ENCODE data around the gene LPP.

The LPP gene

GRCh38 chr3:188573956-188574355 is 420.0 kb downstream of the LPP start:
- no peak overlapping the region for H3K27ac ChIP-seq

GRCh38 chr3:188574885-188575284 is 420.9 kb downstream of the LPP start:
- no peak overlapping the region for H3K27ac ChIP-seq
- TF ChIP-seq CTCF (IDR thresholded peaks at IDR 0.05) (no peak), ZFX (IDR thresholded peaks at IDR 0.05; ENCODE audit: borderline replicate concordance) (no peak)

More at GRCh38 chr3:188573956-188574355, 420.0 kb downstream of the LPP start:
- TF ChIP-seq CTCF (IDR thresholded peaks at IDR 0.05) (no peak), ZFX (IDR thresholded peaks at IDR 0.05; ENCODE audit: borderline replicate concordance) (no peak)

GRCh38 chr3:188575501-188575900 is 421.5 kb downstream of the LPP start:
- TF ChIP-seq CTCF (IDR thresholded peaks at IDR 0.05) (no peak), ZFX (IDR thresholded peaks at IDR 0.05; ENCODE audit: borderline replicate concordance) (no peak)
- no peak overlapping the region for H3K27ac ChIP-seq

- no peak for TF ChIP-seq CTCF (IDR thresholded peaks at IDR 0.05)
- no peak for TF ChIP-seq ZFX (IDR thresholded peaks at IDR 0.05; ENCODE audit: borderline replicate concordance)
- H3K27ac ChIP-seq: no peak overlapping the region
Observed at GRCh38 chr3:188577539-188577938, 423.6 kb downstream of the LPP start.

- TF ChIP-seq ZFX (IDR thresholded peaks at IDR 0.05; ENCODE audit: borderline replicate concordance) (no peak), CTCF (IDR thresholded peaks at IDR 0.05) (no peak)
- no peak overlapping the region for H3K27ac ChIP-seq
Observed at GRCh38 chr3:188578576-188579363, 424.8 kb downstream of the LPP start.

GRCh38 chr3:188580223-188580622 is 426.3 kb downstream of the LPP start:
- TF ChIP-seq CTCF (IDR thresholded peaks at IDR 0.05): no peak
- TF ChIP-seq ZFX (IDR thresholded peaks at IDR 0.05; ENCODE audit: borderline replicate concordance): no peak
- no peak overlapping the region for H3K27ac ChIP-seq

- no peak for TF ChIP-seq CTCF (IDR thresholded peaks at IDR 0.05)
- no peak for TF ChIP-seq ZFX (IDR thresholded peaks at IDR 0.05; ENCODE audit: borderline replicate concordance)
- H3K27ac ChIP-seq: no peak overlapping the region
Observed at GRCh38 chr3:188580659-188581058, 426.7 kb downstream of the LPP start.

Measured in 22Rv1 (cell line).